Metanephros (tissue), 1 donor: ENCODE data around the gene DBNDD1. TPM values are rescaled to one million over a fixed set of nuclear protein-coding genes. Genes with fewer than 3 reads are reported as not detected.

Experiments used
- total RNA-seq: library from RNA; depleted of rRNA; stranded (reverse); fragments of >200 nt; gene quantifications from one replicate; pipeline ENCODE4 v1.2.3, GENCODE V29; 2014

The DBNDD1 gene, protein sequence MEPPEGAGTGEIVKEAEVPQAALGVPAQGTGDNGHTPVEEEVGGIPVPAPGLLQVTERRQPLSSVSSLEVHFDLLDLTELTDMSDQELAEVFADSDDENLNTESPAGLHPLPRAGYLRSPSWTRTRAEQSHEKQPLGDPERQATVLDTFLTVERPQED
- 7.5 TPM for total RNA-seq

DNA sequence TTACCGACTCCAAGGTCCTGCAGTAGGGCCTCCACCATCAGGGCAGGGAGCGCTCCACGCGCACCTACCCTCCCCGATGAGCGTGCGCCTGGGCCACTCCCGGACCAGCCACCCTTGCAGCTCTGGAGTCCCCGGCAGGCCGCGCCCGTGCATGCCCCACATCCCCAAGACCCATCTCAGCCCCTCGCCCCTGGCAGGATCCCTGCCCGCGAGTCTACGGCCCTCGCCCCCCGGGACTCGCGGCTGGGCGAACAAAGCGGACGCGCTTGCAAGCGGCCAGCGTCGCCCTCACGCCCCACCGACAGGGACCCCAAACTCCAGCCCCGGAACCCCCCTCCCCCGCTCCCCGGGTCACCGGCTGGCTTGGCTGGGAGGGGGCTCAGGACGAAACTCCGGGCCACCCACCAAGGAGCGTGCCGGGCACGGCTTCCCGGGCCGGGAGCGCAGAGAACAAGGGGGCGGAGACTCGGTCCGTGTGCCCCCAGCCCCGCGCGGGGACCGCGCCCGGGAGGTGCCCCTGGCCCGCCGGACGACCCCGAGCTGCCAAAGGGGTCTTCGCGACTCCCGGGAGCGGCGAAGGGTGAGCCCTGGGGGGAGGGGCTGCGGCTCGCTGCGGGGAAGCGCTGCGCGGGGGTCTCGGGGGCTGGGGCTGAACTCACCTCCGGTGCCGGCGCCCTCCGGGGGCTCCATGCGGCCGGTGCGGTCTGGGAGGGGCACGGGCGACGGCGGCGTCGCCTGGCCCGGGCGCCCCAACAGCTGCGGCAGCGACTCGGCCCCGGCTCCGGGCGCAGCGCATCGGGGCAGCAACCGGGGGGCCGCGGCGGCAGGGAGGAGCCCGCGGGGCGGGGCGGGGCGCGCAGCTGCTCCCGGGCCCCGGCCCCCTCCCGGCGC, at the start of gene DBNDD1:
Gene DBNDD1 (minus strand): TSS at position 805 of the 891 bp plus-strand sequence. CDS start 115 bp downstream, at position 690.

Other genes with a start within 250 kb of the DBNDD1 start
- 20.0 TPM for gene FANCA, start 202.8 kb downstream of the DBNDD1 start, total RNA-seq
- gene SPIRE2, start 191.0 kb downstream of the DBNDD1 start, total RNA-seq = 7.9 TPM
- 141 TPM for gene TCF25, start 145.9 kb downstream of the DBNDD1 start, total RNA-seq
- 3.3 TPM for gene MC1R, start 100.6 kb downstream of the DBNDD1 start, total RNA-seq
- 12.0 TPM for gene TUBB3, start 96.1 kb downstream of the DBNDD1 start, total RNA-seq
- 66.1 TPM for gene DEF8, start 70.7 kb downstream of the DBNDD1 start, total RNA-seq
- 0.18 TPM for gene PRDM7, start 57.9 kb upstream of the DBNDD1 start, total RNA-seq